ENCODE measurements around the gene HIGD1C. TPM values are rescaled to one million over a fixed set of nuclear protein-coding genes. Genes with fewer than 3 reads are reported as not detected.

Gene HIGD1C
- total and polyA plus RNA-seq, 9 donors: not detected

DNA sequence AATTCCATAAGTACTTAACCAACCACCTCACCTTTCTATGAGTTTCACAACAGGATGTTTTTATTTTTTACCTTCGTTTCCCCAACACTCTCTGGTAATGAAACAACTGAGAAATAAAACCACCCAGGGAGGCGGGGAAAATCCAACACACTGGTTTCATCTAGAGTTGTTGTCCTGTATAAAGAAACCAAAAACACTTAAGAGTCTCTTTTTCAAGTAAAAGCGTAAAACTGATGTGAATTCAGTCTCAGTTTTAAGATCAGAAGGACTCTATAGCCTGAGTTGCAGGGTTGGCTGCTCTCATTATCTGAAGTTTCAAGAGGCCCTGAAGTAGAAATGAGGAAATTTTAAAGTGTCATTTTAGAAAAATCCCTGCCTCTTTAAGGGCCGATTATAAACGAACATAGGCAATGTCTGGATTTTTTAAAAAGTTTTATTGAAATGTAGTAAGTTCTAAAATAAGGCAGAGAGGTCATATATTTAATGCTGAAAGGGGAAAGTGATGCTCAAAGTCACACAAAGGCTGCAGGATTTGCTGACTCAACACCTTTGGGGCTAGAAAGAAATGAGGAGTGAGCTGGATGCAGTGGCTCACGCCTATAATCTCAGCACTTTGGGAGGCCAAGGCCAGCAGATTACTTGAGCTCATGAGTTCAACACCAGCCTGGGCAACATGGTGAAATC is 27.2 kb downstream of the HIGD1C start:
- intact Hi-C loops (cut with DNase I): loop anchor here in 2 of 4 donors (10.0 kb wide), 2 partner anchors 55 to 215 kb away; partner anchors contain the start of gene ATF1 (in 1 of the 2)
- Histone ChIP-seq H3K4me1 (ENCODE audit: insufficient read depth) (no peaks in the 10 kb centered on the region), H3K9me3 (no peaks in the 10 kb centered on the region), H3K4me3 (no peak overlapping the region), H3K27me3 (no peaks in the 10 kb centered on the region), H3K36me3 (no peaks in the 10 kb centered on the region), H3K27ac (no peak overlapping the region)
- DNase-seq: no peak
- 66 to 78% (median 69%) methylated on average over 6 of the region's 6 CpGs for WGBS, 3 donors
- TF ChIP-seq POLR2A (IDR thresholded peaks at IDR 0.05) (no peak), EP300 (IDR thresholded peaks at IDR 0.05) (no peak)
- TF ChIP-seq, protein P1, sequence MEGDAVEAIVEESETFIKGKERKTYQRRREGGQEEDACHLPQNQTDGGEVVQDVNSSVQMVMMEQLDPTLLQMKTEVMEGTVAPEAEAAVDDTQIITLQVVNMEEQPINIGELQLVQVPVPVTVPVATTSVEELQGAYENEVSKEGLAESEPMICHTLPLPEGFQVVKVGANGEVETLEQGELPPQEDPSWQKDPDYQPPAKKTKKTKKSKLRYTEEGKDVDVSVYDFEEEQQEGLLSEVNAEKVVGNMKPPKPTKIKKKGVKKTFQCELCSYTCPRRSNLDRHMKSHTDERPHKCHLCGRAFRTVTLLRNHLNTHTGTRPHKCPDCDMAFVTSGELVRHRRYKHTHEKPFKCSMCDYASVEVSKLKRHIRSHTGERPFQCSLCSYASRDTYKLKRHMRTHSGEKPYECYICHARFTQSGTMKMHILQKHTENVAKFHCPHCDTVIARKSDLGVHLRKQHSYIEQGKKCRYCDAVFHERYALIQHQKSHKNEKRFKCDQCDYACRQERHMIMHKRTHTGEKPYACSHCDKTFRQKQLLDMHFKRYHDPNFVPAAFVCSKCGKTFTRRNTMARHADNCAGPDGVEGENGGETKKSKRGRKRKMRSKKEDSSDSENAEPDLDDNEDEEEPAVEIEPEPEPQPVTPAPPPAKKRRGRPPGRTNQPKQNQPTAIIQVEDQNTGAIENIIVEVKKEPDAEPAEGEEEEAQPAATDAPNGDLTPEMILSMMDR (IDR thresholded peaks at IDR 0.05): no peak

DNA sequence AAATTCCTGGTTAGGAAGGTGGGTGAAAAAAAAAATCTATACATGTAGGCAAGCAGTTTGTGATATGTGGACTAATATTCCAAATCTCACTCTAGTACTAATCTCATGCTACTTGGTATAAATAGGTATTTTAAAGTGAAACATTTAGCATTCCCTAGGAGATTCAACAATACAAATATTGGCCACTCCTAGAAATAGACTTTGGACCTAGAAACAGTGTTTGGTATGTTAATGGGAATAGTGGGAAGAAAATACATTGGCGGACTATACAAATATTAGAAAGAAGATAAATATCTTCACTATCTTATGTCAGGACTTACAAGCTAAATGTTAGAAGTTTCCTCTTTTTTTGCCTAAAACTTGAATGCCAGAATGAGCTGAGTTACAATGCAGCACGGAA is 28.2 kb downstream of the HIGD1C start:
- H3K9me3 ChIP-seq: no peaks in the 10 kb centered on the region
- no peaks in the 10 kb centered on the region for H3K27me3 ChIP-seq
- no peak for DNase-seq
- H3K36me3 ChIP-seq: no peaks in the 10 kb centered on the region
- WGBS, 3 donors: 91 to 97% (median 96%) methylated on average over 2 of the region's 2 CpGs
- no peak overlapping the region for H3K27ac ChIP-seq
- H3K4me3 ChIP-seq: no peak overlapping the region
- no peak for TF ChIP-seq POLR2A (IDR thresholded peaks at IDR 0.05)
- TF ChIP-seq EP300 (IDR thresholded peaks at IDR 0.05): no peak
- TF ChIP-seq, protein P1 (IDR thresholded peaks at IDR 0.05): no peak
- H3K4me1 ChIP-seq (ENCODE audit: insufficient read depth): no peaks in the 10 kb centered on the region
- intact Hi-C loops (cut with DNase I): loop anchor here in 2 of 4 donors (10.0 kb wide), 2 partner anchors 56 to 216 kb away; partner anchors contain the start of gene ATF1 (in 1 of the 2)

DNA sequence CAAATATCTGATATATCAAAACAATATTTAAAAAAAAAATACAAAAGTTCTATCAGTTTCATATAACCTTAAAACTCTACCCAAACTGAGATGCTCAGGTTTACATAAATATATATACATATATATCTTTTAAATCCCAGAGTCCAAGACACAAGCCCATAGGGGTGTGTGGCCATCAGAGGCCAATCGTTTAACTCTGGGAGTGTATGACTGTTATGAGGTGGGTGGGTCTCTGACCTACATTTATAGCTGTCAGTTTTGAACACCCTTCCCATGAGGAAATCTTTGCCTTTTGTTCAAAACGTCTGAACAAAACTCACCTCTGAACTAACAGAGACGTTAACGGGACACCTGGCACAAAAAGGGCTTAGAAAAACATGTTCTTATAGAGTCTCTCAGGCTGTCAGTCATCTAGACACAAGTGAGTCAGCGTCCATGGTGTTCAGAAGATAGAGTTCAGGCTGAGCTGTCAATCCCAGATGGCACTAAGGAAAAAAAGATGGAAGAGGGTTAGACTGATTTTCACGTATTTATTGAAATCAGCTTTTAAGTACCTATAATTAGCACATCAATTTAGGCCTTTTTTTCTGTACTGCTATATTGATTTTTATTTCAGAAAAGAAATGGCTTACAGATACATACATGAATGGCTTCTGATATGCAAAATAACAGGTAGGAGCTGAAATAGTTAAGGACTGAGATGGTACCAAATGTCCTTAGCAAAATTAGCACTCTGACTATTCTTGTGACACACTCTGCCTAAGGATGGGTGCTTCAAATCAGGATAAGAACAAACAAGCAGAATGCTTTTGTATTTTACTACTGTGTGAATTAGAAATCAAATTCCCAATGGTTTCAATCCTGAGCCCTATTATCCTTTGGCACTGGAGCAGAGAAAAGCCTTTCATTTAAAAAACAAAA is 29.2 kb downstream of the HIGD1C start:
- H3K4me3 ChIP-seq: no peak overlapping the region
- no peaks in the 10 kb centered on the region for H3K9me3 ChIP-seq
- no peaks in the 10 kb centered on the region for H3K36me3 ChIP-seq
- H3K27ac ChIP-seq: no peak overlapping the region
- H3K27me3 ChIP-seq: no peaks in the 10 kb centered on the region
- H3K4me1 ChIP-seq (ENCODE audit: insufficient read depth): no peaks in the 10 kb centered on the region
- TF ChIP-seq POLR2A (IDR thresholded peaks at IDR 0.05) (no peak), EP300 (IDR thresholded peaks at IDR 0.05) (no peak)
- TF ChIP-seq, protein P1 (IDR thresholded peaks at IDR 0.05): no peak
- intact Hi-C loops (cut with DNase I): loop anchor here in 2 of 4 donors (10.0 kb wide), 2 partner anchors 57 to 217 kb away; partner anchors contain the start of gene ATF1 (in 1 of the 2)
- WGBS, 3 donors: 74 to 83% (median 82%) methylated on average over 6 of the region's 6 CpGs
- no peak for DNase-seq

DNA sequence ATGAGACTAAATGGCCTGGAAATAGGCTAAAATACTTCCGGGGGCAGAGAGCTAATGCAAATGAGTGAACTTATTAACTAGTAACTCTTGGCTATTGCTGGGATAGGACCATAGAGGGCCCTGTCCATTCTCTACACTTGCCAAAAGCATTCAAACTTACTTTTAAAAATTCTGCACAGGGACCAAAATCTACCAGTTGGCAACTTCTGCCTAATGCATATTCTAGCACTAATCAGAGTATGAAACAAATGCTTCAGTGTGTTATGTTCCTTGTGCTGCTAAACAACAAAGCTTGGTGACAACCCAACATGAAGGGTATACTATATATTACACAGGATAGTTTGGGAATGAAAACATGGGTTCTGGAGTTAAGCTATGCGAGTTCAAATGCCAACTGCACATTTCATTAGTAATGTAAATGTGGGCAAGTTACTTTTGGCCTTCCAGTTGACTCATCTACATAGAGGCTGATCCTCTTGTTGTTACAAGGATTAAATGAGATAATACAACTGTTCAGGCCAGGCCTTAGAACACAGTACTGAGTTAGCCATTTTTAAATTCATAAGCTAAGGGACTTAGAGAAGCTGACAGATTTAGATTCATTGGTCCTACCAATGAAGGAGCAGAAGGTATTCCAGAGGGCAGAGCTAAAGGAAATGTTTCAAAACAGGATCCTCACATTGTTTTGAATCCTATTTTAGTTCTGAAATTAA is 32.4 kb downstream of the HIGD1C start:
- Histone ChIP-seq H3K36me3 (no peaks in the 10 kb centered on the region), H3K9me3 (no peaks in the 10 kb centered on the region), H3K4me1 (ENCODE audit: insufficient read depth) (no peaks in the 10 kb centered on the region), H3K27me3 (no peaks in the 10 kb centered on the region), H3K4me3 (no peak overlapping the region), H3K27ac (no peak overlapping the region)
- no peak for TF ChIP-seq POLR2A (IDR thresholded peaks at IDR 0.05)
- TF ChIP-seq, protein P1 (IDR thresholded peaks at IDR 0.05): no peak
- TF ChIP-seq EP300 (IDR thresholded peaks at IDR 0.05): no peak
- DNase-seq: no peak
- intact Hi-C loops (cut with DNase I): loop anchor here in 3 of 4 donors (5.0 to 10.0 kb wide), 4 partner anchors 60 to 220 kb away; partner anchors contain the start of gene ATF1 (in 1 of the 3)
- 42 to 47% (median 47%) methylated on average over 2 of the region's 2 CpGs for WGBS, 3 donors
